Left cardiac atrium (tissue), 4 donors: ENCODE results near the gene C1orf21. TPM values are rescaled to one million over a fixed set of nuclear protein-coding genes. Genes with fewer than 3 reads are reported as not detected.

Experiments
- ATAC-seq, 2 donors: fragments of 200-7000 bp; cut with Tn5 transposase; one replicate each; pipeline ENCODE4 v1.9.1; 2020; ENCODE audit warnings: mild to moderate bottlenecking in 2 of 2, moderate library complexity in 2 of 2
- DNase-seq: peaks from one replicate; pipeline ENCODE4 v3.0.0-alpha.2; 2020
- intact Hi-C, 2 donors: fragments of 100-400 bp; cut with DNase I; formaldehyde crosslinking; loops; one replicate each; pipeline versions ENCODE4 v1.14.1 to v1.15.1; 2022 to 2023
- total RNA-seq, 2 donors: library from RNA; stranded (reverse); fragmentation: NEBNext Ultra II Directional; extraction: Animal tissue kit (Norgen Biotek cat#: 25700); gene quantifications; one replicate each; pipeline ENCODE4 v1.2.1, GENCODE V29; 2021
- donor health status: DM: no; HTN: yes; CAD: no.
- donor health status: DM: no; HTN: yes; CAD: no; lungs with severe emphysema.
- donor health status: DM: yes; HTN: yes; CAD: no.
- donor health status: Dilated cardiomyopathy.

The C1orf21 gene
- total RNA-seq, 2 donors from 2014 or later: 61.3 to 80.7 TPM

- DNase-seq (no peak), ATAC-seq (no peak)
- intact Hi-C loops: loop anchor here in 1 of 2 donors (10.0 kb wide), 1 partner anchor 281 kb away; no protein-coding TSS in a partner anchor
Measured at GRCh38 chr1:184383772-184384323, 3.0 kb upstream of the C1orf21 start.

DNA sequence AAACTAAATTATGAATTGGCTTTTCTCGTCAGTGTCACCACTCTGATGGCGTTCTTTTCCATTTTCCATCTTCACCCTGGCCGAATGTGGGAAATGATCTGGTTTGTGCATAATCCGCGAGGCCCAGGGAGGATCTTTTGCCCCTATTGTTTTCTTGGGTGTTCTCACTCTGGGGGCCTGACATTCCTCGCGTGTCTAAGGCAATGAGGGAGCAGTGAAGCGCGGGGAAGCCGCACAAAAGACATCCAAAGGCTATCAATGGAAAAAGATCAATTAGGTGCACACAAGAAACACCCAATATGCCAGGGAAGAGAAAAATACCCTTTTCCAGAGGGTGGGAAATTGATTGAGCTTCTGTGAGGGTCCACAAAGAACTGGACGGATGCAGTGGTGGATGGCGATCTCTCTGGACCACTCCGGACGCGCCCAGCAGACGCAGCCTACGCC is 941 bp upstream of the C1orf21 start:
- no peak for DNase-seq
- no peak for ATAC-seq
- intact Hi-C loops: loop anchor here in 1 of 2 donors (2.0 to 10.0 kb wide), 4 partner anchors 81 to 279 kb away; no protein-coding TSS in a partner anchor

- no peak for DNase-seq
- intact Hi-C loops: loop anchor here in 1 of 2 donors (2.0 to 10.0 kb wide), 4 partner anchors 80 to 278 kb away; no protein-coding TSS in a partner anchor
- no peak for ATAC-seq
Measured at GRCh38 chr1:184387069-184387475, 243 bp downstream of the C1orf21 start.

GRCh38 chr1:184387476-184388318 is 868 bp downstream of the C1orf21 start:
- ATAC-seq (peak; percentile 32 to 38), DNase-seq (peak; percentile 43)
- intact Hi-C loops: loop anchor here in 1 of 2 donors (2.0 to 10.0 kb wide), 4 partner anchors 80 to 277 kb away; no protein-coding TSS in a partner anchor

- peak; percentile 24 for DNase-seq
- peak in 1 of 2 donors; percentile 22 for ATAC-seq
- intact Hi-C loops: loop anchor here in 1 of 2 donors (5.0 to 10.0 kb wide), 3 partner anchors 79 to 276 kb away; no protein-coding TSS in a partner anchor
Measured at GRCh38 chr1:184388319-184388889, 1.6 kb downstream of the C1orf21 start.

GRCh38 chr1:184388971-184389370 is 2.1 kb downstream of the C1orf21 start:
- ATAC-seq (no peak), DNase-seq (no peak)
- intact Hi-C loops: loop anchor here in 1 of 2 donors (5.0 to 10.0 kb wide), 3 partner anchors 78 to 276 kb away; no protein-coding TSS in a partner anchor

GRCh38 chr1:184389446-184389845 is 2.6 kb downstream of the C1orf21 start:
- no peak for ATAC-seq
- intact Hi-C loops: loop anchor here in 1 of 2 donors (5.0 to 10.0 kb wide), 3 partner anchors 78 to 275 kb away; no protein-coding TSS in a partner anchor
- no peak for DNase-seq

DNA sequence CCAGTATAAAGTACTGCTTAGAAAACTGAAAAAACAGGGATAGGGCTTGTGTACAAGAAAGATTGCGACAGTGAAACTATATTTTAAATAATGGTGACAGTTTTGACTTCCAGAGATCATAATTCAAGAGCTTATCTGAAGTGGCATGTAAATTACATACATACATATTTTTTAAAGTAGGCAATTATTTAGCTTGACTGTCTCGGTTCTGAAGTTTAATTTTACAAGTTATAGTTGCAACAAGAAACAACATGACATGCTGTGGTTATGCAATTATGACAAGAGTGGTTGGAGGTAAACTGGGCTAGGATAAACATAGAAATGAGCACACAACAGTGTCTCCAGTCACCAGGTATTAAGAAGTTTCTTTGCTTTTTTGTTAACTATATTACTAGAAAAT is 4.1 kb downstream of the C1orf21 start:
- no peak for ATAC-seq
- DNase-seq: no peak
- intact Hi-C loops: no loop called here

DNA sequence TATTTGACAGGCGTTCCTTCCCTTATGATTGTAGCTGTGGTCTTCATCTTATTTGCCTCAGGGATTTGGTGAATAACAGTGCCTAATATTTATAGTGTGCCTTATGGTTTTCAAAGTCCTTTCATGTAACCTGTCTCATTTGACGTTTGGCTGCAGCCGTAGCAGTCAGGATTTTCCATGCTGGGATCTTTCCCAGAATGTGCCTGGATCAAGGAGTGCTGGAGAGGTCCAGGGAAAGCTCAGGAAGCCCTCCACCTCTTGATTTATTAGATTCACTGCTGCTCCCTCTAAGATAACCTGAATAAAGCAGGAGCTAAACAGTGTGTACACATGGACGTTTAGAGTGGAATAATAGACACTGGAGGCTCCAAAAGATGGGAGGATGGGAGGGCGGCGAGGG is 5.2 kb downstream of the C1orf21 start:
- intact Hi-C loops: no loop called here
- ATAC-seq (no peak), DNase-seq (no peak)

DNA sequence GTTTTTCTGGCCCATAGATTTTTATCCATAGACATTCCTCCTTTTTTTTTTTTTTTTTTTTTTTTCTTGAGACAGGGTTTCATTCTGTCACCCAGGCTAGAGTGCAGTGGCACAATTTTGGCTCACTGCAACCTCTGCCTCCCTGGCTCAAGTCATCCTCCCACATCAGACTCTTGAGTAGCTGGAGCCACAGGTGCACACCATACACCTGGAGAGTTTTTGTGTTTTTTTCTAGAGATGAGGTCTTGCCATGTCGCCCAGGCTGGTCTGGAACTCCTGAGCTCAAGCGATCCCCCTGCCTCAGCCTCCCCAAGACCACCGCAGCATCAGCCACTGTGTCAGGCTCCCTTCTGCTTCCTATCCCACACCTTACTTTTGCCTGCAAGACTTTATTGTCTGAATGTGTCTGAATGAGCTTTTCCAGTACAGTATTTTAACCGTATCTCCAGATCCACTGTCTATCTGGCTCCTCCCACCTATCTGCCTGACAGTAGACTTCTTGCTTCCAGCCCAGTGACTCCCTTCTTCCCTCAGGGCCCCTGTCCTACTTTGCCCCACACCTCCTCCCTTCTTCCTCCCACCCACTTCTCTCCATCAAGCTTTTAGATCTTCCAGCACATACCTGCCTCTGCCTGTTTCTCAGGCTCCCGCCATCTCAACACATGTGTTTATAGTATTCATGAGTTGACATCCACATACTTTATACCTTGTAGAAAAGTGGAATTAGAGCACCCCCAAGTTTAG is 6.1 kb downstream of the C1orf21 start:
- intact Hi-C loops: no loop called here
- no peak for ATAC-seq

DNA sequence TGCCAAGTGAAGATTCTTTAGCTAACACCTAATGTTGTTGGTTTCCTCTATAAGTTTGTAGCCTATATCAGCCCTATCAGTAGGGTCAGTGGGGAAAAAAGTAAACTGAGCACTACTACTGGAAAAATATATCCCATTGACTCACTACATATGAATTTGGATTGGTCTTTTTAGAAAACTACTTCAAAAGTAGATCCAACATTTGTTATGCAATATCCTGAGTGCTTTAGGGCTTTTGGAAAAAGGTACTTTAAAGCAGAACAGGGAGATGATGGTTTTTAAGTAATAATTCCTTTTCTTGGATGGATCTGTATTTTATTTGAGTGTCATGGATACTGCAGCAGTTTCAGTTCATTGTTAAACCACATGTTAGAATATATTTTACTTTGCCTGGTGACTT is 7.1 kb downstream of the C1orf21 start:
- DNase-seq: no peak
- intact Hi-C loops: no loop called here
- no peak for ATAC-seq

More for the DNA sequence above, 6.1 kb downstream of the C1orf21 start:
- DNase-seq: no peak

DNA sequence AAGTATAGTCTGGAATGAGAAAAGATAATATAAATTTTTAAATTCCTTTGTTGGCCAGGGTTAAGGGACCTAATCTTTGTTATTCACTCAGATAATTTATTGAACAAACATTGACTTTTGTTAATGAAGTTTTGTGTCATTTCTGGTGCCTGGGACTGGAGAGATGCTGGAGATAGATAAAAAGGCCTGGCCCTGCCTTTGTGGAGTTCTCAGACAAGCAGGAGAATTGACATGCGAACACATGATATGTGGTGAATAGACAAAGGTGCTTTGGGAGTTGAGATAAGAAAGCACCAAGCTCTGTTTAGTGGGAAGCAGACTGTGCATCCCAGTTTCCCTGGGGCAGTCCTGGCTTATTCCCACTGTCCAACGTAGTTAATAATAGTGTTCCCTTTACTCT is 8.5 kb downstream of the C1orf21 start:
- intact Hi-C loops: no loop called here
- DNase-seq (no peak), ATAC-seq (no peak)

DNA sequence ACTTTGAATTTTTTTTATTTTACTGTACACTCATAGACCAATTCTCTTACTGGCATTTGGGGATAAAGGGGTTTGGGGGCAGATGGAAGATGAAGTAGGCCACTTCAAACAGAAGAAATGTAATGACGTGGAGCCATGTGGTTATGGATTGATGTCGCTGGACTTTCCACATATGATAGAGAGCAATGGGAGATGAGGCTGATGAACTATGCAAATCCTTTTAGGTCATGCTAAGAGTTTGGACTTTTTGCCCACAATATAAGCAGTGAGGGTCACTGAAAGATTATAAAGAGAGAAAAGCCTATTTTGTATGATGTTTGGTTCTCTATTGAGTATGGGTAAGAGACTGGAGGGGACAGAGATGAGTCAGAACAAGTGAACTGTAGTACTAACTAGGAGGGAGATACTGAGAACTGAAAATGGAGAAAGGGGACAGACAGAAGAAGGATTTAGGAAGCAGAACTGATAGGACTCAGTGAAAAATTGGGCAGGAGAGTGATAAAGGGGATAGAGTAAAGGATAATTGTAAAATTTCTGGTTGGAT is 9.2 kb downstream of the C1orf21 start:
- ATAC-seq (no peak), DNase-seq (no peak)
- intact Hi-C loops: no loop called here

DNA sequence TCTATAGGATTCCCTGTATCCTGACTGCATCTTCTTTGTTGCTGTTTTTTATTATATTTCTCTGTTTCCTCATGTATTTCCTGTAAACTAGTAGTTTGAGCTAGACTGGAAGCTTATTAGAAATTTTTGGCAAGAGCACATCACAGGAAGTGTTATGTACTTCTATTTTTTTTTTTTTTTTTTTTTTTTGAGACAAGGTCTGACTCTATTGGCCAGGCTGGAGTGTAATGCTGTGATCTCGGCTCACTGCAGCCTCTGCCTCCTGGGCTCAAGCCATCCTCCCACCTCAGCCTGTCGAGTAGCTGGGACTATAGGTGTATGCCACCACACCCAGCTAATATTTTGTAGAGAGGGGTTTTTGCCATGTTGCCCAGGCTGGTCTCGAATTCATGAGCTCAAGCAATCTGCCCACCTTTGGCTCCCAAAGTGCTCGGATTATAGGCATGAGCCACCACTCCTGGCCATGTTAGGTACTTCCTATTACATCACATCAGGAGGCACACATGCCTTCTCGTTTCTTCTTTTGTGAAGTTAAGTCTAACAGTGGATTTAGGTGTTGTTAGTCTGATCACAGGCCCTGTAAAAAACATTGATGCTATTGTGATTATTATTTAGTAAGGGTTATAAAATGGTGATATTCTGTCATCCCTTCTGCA is 12.5 kb downstream of the C1orf21 start:
- intact Hi-C loops: no loop called here
- ATAC-seq (peak; percentile 47 to 54), DNase-seq (no peak)

- peak in 1 of 2 donors; percentile 41 for ATAC-seq
- no peak for DNase-seq
- intact Hi-C loops: no loop called here
Measured at GRCh38 chr1:184403961-184404726, 17.3 kb downstream of the C1orf21 start.

- intact Hi-C loops: no loop called here
- ATAC-seq (no peak), DNase-seq (no peak)
Measured at GRCh38 chr1:184404727-184405027, 17.8 kb downstream of the C1orf21 start.

- ATAC-seq (no peak), DNase-seq (no peak)
- intact Hi-C loops: no loop called here
Measured at GRCh38 chr1:184405094-184405800, 18.4 kb downstream of the C1orf21 start.
